Loucy (cell line): ENCODE data around the gene INSR.

Experiments used
- CTCF ChIP-seq: fragments of 200-600 bp; sonication (generic); conservative IDR thresholded peaks from 2 replicates; pipeline ENCODE4 v1.5.1; 2014; ENCODE audit warnings: mild to moderate bottlenecking, antibody characterized with exemption, low read length
- EZH2phosphoT487 ChIP-seq: fragments of 200-600 bp; IDR thresholded peaks from 2 replicates; pipeline ENCODE4 v1.6.1; 2018; ENCODE audit warnings: antibody characterized with exemption, mild to moderate bottlenecking, moderate library complexity, borderline replicate concordance

DNA sequence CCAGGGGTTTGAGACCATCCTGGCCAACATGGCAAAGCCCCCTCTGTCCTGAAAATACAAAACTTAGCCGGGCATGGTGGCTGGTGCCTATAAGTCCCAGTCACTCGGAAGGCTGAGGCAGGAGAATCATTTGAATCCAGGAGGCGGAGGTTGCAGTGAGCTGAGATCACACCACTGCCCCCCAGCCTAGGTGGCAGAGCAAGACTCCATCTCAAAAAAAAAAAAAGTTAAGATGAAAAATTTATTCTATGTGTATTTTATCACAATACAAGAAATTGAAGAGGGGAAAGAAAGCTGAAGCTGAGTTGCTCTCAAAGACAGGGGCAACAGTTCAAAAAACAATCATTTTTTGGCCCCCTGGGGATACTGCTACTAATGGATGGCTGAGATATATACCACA is 31.1 kb downstream of the INSR start:
- TF ChIP-seq CTCF: no peak
- TF ChIP-seq EZH2phosphoT487: no peak
